Nephron (organoid): ENCODE measurements around the gene ODF2L.

Experiments
- H3K27ac Mint-ChIP-seq, 3 experiments: 2 replicates each; pipeline ENCODE4 v1.8.0; 2020; ENCODE audit warnings: mixed read lengths in 3 of 3, mild to moderate bottlenecking in 2 of 3, moderate library complexity in 1 of 3
- H3K27me3 Mint-ChIP-seq: 2 replicates; pipeline ENCODE4 v1.8.0; 2021; ENCODE audit warnings: low read depth, mild to moderate bottlenecking, moderate library complexity, mixed read lengths
- H3K36me3 Mint-ChIP-seq: 2 replicates; pipeline ENCODE4 v1.8.0; 2020; ENCODE audit warnings: low read depth, mixed read lengths
- H3K4me1 Mint-ChIP-seq: 2 replicates; pipeline ENCODE4 v1.8.0; 2020; ENCODE audit warnings: mixed read lengths
- H3K4me3 Mint-ChIP-seq, 3 experiments: 2 replicates each; pipeline ENCODE4 v1.8.0; 2020; ENCODE audit warnings: mild to moderate bottlenecking in 3 of 3, mixed read lengths in 3 of 3, moderate library complexity in 2 of 3
- H3K9me3 Mint-ChIP-seq: 2 replicates; pipeline ENCODE4 v1.8.0; 2020; ENCODE audit warnings: mixed read lengths
- CTCF ChIP-seq, 3 experiments: fragments of 200-600 bp; sonication (generic); IDR thresholded peaks; one replicate each; pipeline ENCODE4 v1.5.0; 2021; ENCODE audit warnings: antibody characterized with exemption in 3 of 3; ENCODE audit not compliant: unreplicated experiment in 3 of 3

The ODF2L gene

GRCh38 chr1:86423473-86423872 is 27.4 kb upstream of the ODF2L start:
- no peak for TF ChIP-seq CTCF (IDR thresholded peaks at IDR 0.05; ENCODE audit: unreplicated experiment in 3 of 3)
- Mint-ChIP-seq H3K4me1 (no peaks in the 10 kb centered on the region), H3K36me3 (no peaks in the 10 kb centered on the region), H3K9me3 (no peaks in the 10 kb centered on the region), H3K27me3 (peaks cover 3% of the 10 kb centered on the region), H3K27ac (no peak overlapping the region), H3K4me3 (no peak overlapping the region)

- no peak for TF ChIP-seq CTCF (IDR thresholded peaks at IDR 0.05; ENCODE audit: unreplicated experiment in 3 of 3)
- Mint-ChIP-seq H3K27me3 (peaks cover 3% of the 10 kb centered on the region), H3K4me3 (no peak overlapping the region), H3K36me3 (no peaks in the 10 kb centered on the region), H3K27ac (no peak overlapping the region), H3K9me3 (no peaks in the 10 kb centered on the region), H3K4me1 (no peaks in the 10 kb centered on the region)
Measured at GRCh38 chr1:86421601-86422280, 25.6 kb upstream of the ODF2L start.

GRCh38 chr1:86419277-86419903 is 23.3 kb upstream of the ODF2L start:
- TF ChIP-seq CTCF (IDR thresholded peaks at IDR 0.05; ENCODE audit: unreplicated experiment in 3 of 3), result peak in 2 of 3 experiments; percentile 13
- H3K27me3 Mint-ChIP-seq, result peaks cover 3% of the 10 kb centered on the region
- no peaks in the 10 kb centered on the region for H3K36me3 Mint-ChIP-seq
- no peak overlapping the region for H3K27ac Mint-ChIP-seq
- H3K4me3 Mint-ChIP-seq, result no peak overlapping the region
- no peaks in the 10 kb centered on the region for H3K9me3 Mint-ChIP-seq
- H3K4me1 Mint-ChIP-seq, result no peaks in the 10 kb centered on the region

GRCh38 chr1:86416343-86416742 is 20.2 kb upstream of the ODF2L start:
- H3K27me3 Mint-ChIP-seq, result peaks cover 3% of the 10 kb centered on the region
- H3K27ac Mint-ChIP-seq, result no peak overlapping the region
- no peaks in the 10 kb centered on the region for H3K4me1 Mint-ChIP-seq
- TF ChIP-seq CTCF (IDR thresholded peaks at IDR 0.05; ENCODE audit: unreplicated experiment in 3 of 3), result no peak
- no peaks in the 10 kb centered on the region for H3K36me3 Mint-ChIP-seq
- no peaks in the 10 kb centered on the region for H3K9me3 Mint-ChIP-seq
- H3K4me3 Mint-ChIP-seq, result no peak overlapping the region

GRCh38 chr1:86410879-86411278 is 14.8 kb upstream of the ODF2L start:
- H3K4me1 Mint-ChIP-seq, result no peaks in the 10 kb centered on the region
- TF ChIP-seq CTCF (IDR thresholded peaks at IDR 0.05; ENCODE audit: unreplicated experiment in 3 of 3), result no peak
- no peak overlapping the region for H3K27ac Mint-ChIP-seq
- peaks cover 3% of the 10 kb centered on the region for H3K27me3 Mint-ChIP-seq
- no peaks in the 10 kb centered on the region for H3K9me3 Mint-ChIP-seq
- H3K4me3 Mint-ChIP-seq, result no peak overlapping the region
- H3K36me3 Mint-ChIP-seq, result no peaks in the 10 kb centered on the region
